OCI-M1 (cell line): ENCODE measurements around the gene ARHGAP45.

Source experiments
- DNase-seq: peaks from one replicate; lab custom pipeline; 2025; lab: John Stamatoyannopoulos, UW

ARHGAP45 gene

GRCh38 chr19:1070931-1071791 lies 4.2 kb downstream of the ARHGAP45 start:
- no peak for DNase-seq

GRCh38 chr19:1072371-1073015 lies 5.5 kb downstream of the ARHGAP45 start:
- DNase-seq, result no peak

GRCh38 chr19:1073063-1073955 lies 6.3 kb downstream of the ARHGAP45 start:
- DNase-seq, result no peak

GRCh38 chr19:1073956-1074517 lies 7.1 kb downstream of the ARHGAP45 start:
- DNase-seq, result no peak

- peak; percentile 76 for DNase-seq
Observed at GRCh38 chr19:1074544-1075283, 7.7 kb downstream of the ARHGAP45 start.

- DNase-seq, result no peak
Observed at GRCh38 chr19:1076046-1076386, 9.0 kb downstream of the ARHGAP45 start.

GRCh38 chr19:1076951-1077350 lies 10.0 kb downstream of the ARHGAP45 start:
- DNase-seq, result no peak

GRCh38 chr19:1079566-1080111 lies 12.7 kb downstream of the ARHGAP45 start:
- DNase-seq, result no peak

GRCh38 chr19:1080360-1081161 lies 13.6 kb downstream of the ARHGAP45 start:
- DNase-seq, result no peak

GRCh38 chr19:1081301-1082164 lies 14.6 kb downstream of the ARHGAP45 start:
- no peak for DNase-seq

- DNase-seq, result no peak
Observed at GRCh38 chr19:1082165-1082927, 15.4 kb downstream of the ARHGAP45 start.

- no peak for DNase-seq
Observed at GRCh38 chr19:1082928-1083816, 16.2 kb downstream of the ARHGAP45 start.

GRCh38 chr19:1084024-1084868 lies 17.3 kb downstream of the ARHGAP45 start:
- no peak for DNase-seq

GRCh38 chr19:1085053-1085658 lies 18.2 kb downstream of the ARHGAP45 start:
- DNase-seq, result no peak

- DNase-seq, result no peak
Observed at GRCh38 chr19:1085676-1086442, 18.9 kb downstream of the ARHGAP45 start.
